ENCODE measurements around the gene RTN1. TPM values are rescaled to one million over a fixed set of nuclear protein-coding genes. Genes with fewer than 3 reads are reported as not detected.

RTN1 gene
- total RNA-seq, 1 donor from 2014 or later, result not detected

DNA sequence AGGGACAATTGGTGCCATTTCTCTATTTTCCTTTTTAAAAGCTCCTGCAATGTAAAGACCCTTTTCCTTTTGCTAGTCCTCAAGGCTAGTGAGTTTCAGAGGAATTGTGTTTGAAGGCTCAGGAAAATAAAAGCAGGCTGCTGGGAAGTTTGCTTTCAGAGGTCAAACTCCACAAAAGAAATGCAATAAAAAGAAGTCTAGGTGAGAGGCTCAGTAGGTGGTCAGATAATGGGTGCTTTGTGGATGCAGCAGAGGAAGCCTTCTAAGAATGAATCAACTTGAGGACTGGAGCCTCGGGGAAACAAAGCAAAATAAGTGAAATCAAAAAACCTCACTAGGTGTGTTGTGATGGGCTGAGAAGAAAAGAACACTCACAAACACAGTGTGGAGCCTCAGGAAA, 304.3 kb downstream of the RTN1 start:
- Histone ChIP-seq H3K27me3 (ENCODE audit: control insufficient read depth, insufficient read depth, low read length) (peaks cover 2% of the 10 kb centered on the region), H3K4me3 (ENCODE audit: low read depth, low read length) (no peak overlapping the region), H3K36me3 (ENCODE audit: control insufficient read depth, insufficient read depth, low read length) (no peaks in the 10 kb centered on the region)
- DNase-seq (ENCODE audit: low read depth) (no peak), FAIRE-seq (no peak)
- TF ChIP-seq, protein P1, sequence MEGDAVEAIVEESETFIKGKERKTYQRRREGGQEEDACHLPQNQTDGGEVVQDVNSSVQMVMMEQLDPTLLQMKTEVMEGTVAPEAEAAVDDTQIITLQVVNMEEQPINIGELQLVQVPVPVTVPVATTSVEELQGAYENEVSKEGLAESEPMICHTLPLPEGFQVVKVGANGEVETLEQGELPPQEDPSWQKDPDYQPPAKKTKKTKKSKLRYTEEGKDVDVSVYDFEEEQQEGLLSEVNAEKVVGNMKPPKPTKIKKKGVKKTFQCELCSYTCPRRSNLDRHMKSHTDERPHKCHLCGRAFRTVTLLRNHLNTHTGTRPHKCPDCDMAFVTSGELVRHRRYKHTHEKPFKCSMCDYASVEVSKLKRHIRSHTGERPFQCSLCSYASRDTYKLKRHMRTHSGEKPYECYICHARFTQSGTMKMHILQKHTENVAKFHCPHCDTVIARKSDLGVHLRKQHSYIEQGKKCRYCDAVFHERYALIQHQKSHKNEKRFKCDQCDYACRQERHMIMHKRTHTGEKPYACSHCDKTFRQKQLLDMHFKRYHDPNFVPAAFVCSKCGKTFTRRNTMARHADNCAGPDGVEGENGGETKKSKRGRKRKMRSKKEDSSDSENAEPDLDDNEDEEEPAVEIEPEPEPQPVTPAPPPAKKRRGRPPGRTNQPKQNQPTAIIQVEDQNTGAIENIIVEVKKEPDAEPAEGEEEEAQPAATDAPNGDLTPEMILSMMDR (IDR thresholded peaks at IDR 0.05; ENCODE audit: insufficient read depth, low read length, severe bottlenecking), result no peak

- peaks cover 2% of the 10 kb centered on the region for H3K27me3 ChIP-seq (ENCODE audit: control insufficient read depth, insufficient read depth, low read length)
- no peaks in the 10 kb centered on the region for H3K36me3 ChIP-seq (ENCODE audit: control insufficient read depth, insufficient read depth, low read length)
- TF ChIP-seq, protein P1 (IDR thresholded peaks at IDR 0.05; ENCODE audit: insufficient read depth, low read length, severe bottlenecking), result no peak
- H3K4me3 ChIP-seq (ENCODE audit: low read depth, low read length), result no peak overlapping the region
- DNase-seq (ENCODE audit: low read depth) (no peak), FAIRE-seq (no peak)
These were observed 305.5 kb downstream of the RTN1 start for GRCh38 chr14:59565087-59565486.

GRCh38 chr14:59564366-59564765, 306.2 kb downstream of the RTN1 start:
- H3K36me3 ChIP-seq (ENCODE audit: control insufficient read depth, insufficient read depth, low read length), result no peaks in the 10 kb centered on the region
- H3K27me3 ChIP-seq (ENCODE audit: control insufficient read depth, insufficient read depth, low read length), result peaks cover 2% of the 10 kb centered on the region
- H3K4me3 ChIP-seq (ENCODE audit: low read depth, low read length), result no peak overlapping the region
- peak; percentile 23 for FAIRE-seq
- TF ChIP-seq, protein P1 (IDR thresholded peaks at IDR 0.05; ENCODE audit: insufficient read depth, low read length, severe bottlenecking), result no peak
- no peak for DNase-seq (ENCODE audit: low read depth)

DNA sequence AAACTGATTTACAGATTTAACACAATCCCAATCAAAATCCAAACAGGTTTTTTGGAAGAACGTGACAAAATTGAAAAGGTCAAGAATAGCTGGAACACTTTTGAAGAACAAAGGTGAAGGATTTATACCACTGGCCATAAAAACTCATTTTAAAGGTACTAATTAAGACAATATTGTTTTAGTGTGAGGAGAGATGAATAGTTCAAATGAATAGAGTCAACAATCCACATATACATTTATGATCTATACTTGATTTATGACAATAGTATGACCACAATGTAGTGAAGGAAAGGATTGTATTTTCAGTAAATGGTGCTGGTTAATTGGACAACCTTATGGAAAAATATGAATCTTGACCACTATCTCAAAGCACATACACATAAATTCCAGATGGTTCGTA, 323.3 kb downstream of the RTN1 start:
- peaks cover 1% of the 10 kb centered on the region for H3K27me3 ChIP-seq (ENCODE audit: control insufficient read depth, insufficient read depth, low read length)
- TF ChIP-seq, protein P1 (IDR thresholded peaks at IDR 0.05; ENCODE audit: insufficient read depth, low read length, severe bottlenecking), result no peak
- H3K4me3 ChIP-seq (ENCODE audit: low read depth, low read length), result no peak overlapping the region
- no peaks in the 10 kb centered on the region for H3K36me3 ChIP-seq (ENCODE audit: control insufficient read depth, insufficient read depth, low read length)
- DNase-seq (ENCODE audit: low read depth) (no peak), FAIRE-seq (no peak)

Other genes with a start within 250 kb of the RTN1 start
- gene LRRC9, start 49.4 kb upstream of the RTN1 start, total RNA-seq, result not detected in 2 replicates
- gene PCNX4, start 221.1 kb upstream of the RTN1 start, total RNA-seq, result 24.7 and 39.8 TPM in 2 replicates